ENCODE data around the gene OR1I1.

GRCh38 chr19:15048885-15049541, 33.0 kb upstream of the OR1I1 start, which contains the start of gene CASP14:
- TF ChIP-seq CTCF (IDR thresholded peaks at IDR 0.05) (no peak), POLR2A (IDR thresholded peaks at IDR 0.05) (no peak)

All from lower leg skin (tissue), 3 donors.